Measurements from ENCODE around the gene CDC23. TPM values are rescaled to one million over a fixed set of nuclear protein-coding genes. Genes with fewer than 3 reads are reported as not detected.
"Not testable (repeated sequence)": the region's sequence is repeated elsewhere in the genome, so short reads cannot be mapped to it uniquely, and the experiment has no call there.

Gene CDC23
- total and polyA plus RNA-seq, 10 of the 15 experiments (the other 5 are each of a cell fraction or from before 2014, with no cell fraction given) = 37.1 to 66.1 (median 48.6) TPM

GRCh38 chr5:138193859-138194258, 19.3 kb downstream of the CDC23 start:
- H3K27me3 ChIP-seq (replicated peaks in 1 of 2; ENCODE audit: control insufficient read depth in 2 of 2, insufficient read depth in 2 of 2, low read length in 1 of 2); H3K9ac ChIP-seq (ENCODE audit: control insufficient read depth, insufficient read depth, low read length); H4K20me1 ChIP-seq (ENCODE audit: control insufficient read depth, insufficient read depth); H3K79me2 ChIP-seq (ENCODE audit: control insufficient read depth, insufficient read depth, low read length); H3K4me1 ChIP-seq (ENCODE audit: control insufficient read depth, insufficient read depth, low read length); H2AFZ ChIP-seq (ENCODE audit: control insufficient read depth, low read depth, low read length); DNase-seq (ENCODE audit: low read depth, low spot score); H3K4me2 ChIP-seq (ENCODE audit: control insufficient read depth, insufficient read depth); intact Hi-C loops (cut with micrococcal nuclease; ENCODE audit: unreplicated experiment); ATAC-seq; H3K4me3 ChIP-seq; CTCF ChIA-PET; H3K9me3 ChIP-seq (replicated peaks; ENCODE audit: control insufficient read depth, insufficient read depth, low read length); FAIRE-seq; BruUV-seq (replicated peaks); RAD21 ChIA-PET (ENCODE audit: unreplicated experiment); H3K27ac ChIP-seq (ENCODE audit: control insufficient read depth, insufficient read depth): not testable (repeated sequence)
- H3K36me3 ChIP-seq (ENCODE audit: control insufficient read depth in 2 of 2, insufficient read depth in 2 of 2, low read length in 1 of 2) = peaks cover 12 to 26% of the 10 kb centered on the region in 2 experiments
- WGBS (ENCODE audit: insufficient coverage, insufficient replicate concordance, low lambda C conversion rate, missing lambda C conversion rate) = 94% methylated on average over 8 of the region's 8 CpGs
- POLR2A ChIA-PET = interaction anchor here (0.7 kb wide), 1 partner anchor 46 kb away, joined by 3 read pairs; no protein-coding TSS in a partner anchor
- TF ChIP-seq SPI1 (IDR thresholded peaks at IDR 0.05; ENCODE audit: borderline replicate concordance, insufficient read depth, low read depth, low read length) = peak; percentile 36; the same call in 1 of the 2 replicates
- in situ Hi-C loops (cut with MboI) = loop anchor here (25.0 kb wide), 1 partner anchor 318 kb away; no protein-coding TSS in a partner anchor
- SMC1A ChIA-PET (ENCODE audit: uncharacterized antibody, unreplicated experiment) = interaction anchor here (1.2 to 2.7 kb wide), 2 partner anchors 8 to 16 kb away, joined by 3 to 11 read pairs; no protein-coding TSS in a partner anchor

GRCh38 chr5:138192826-138193225, 20.3 kb downstream of the CDC23 start:
- DNase-seq (ENCODE audit: low read depth, low spot score) = no peak
- Histone ChIP-seq H3K4me1 (ENCODE audit: control insufficient read depth, insufficient read depth, low read length) (no peaks in the 10 kb centered on the region), H4K20me1 (ENCODE audit: control insufficient read depth, insufficient read depth) (no peaks in the 10 kb centered on the region), H3K9ac (ENCODE audit: control insufficient read depth, insufficient read depth, low read length) (no peak overlapping the region), H3K27me3 (replicated peaks in 1 of 2; ENCODE audit: control insufficient read depth in 2 of 2, insufficient read depth in 2 of 2, low read length in 1 of 2) (no peaks in the 10 kb centered on the region), H3K79me2 (ENCODE audit: control insufficient read depth, insufficient read depth, low read length) (no peaks in the 10 kb centered on the region), H3K9me3 (replicated peaks; ENCODE audit: control insufficient read depth, insufficient read depth, low read length) (no peaks in the 10 kb centered on the region), H2AFZ (ENCODE audit: control insufficient read depth, low read depth, low read length) (no peak overlapping the region), H3K4me2 (ENCODE audit: control insufficient read depth, insufficient read depth) (no peak overlapping the region), H3K4me3 (no peak overlapping the region), H3K36me3 (ENCODE audit: control insufficient read depth in 2 of 2, insufficient read depth in 2 of 2, low read length in 1 of 2) (peaks cover 17 to 34% of the 10 kb centered on the region in 2 experiments), H3K27ac (ENCODE audit: control insufficient read depth, insufficient read depth) (no peak overlapping the region)
- BruUV-seq (replicated peaks) = no TSS peak
- in situ Hi-C loops (cut with MboI) (loop anchor here (25.0 kb wide), 1 partner anchor 319 kb away; no protein-coding TSS in a partner anchor), intact Hi-C loops (cut with micrococcal nuclease; ENCODE audit: unreplicated experiment) (no loop called here)
- WGBS (ENCODE audit: insufficient coverage, insufficient replicate concordance, low lambda C conversion rate, missing lambda C conversion rate) = 98% methylated on average over 3 of the region's 3 CpGs
- no peak for FAIRE-seq
- TF ChIP-seq NRF1 (conservative IDR thresholded peaks at IDR 0.05; ENCODE audit: low read depth, low read length) (no peak), RAD21 (IDR thresholded peaks at IDR 0.05; ENCODE audit: insufficient read depth, low read depth, low read length) (no peak), RFX5 (IDR thresholded peaks at IDR 0.05; ENCODE audit: low read depth, low read length) (no peak)
- ChIA-PET POLR2A (interaction anchor here (0.6 kb wide), 1 partner anchor 47 kb away, joined by 5 read pairs; no protein-coding TSS in a partner anchor), SMC1A (ENCODE audit: uncharacterized antibody, unreplicated experiment) (interaction anchor here (1.1 kb wide), 1 partner anchor 251 kb away, joined by 3 read pairs; no protein-coding TSS in a partner anchor), RAD21 (ENCODE audit: unreplicated experiment) (no interaction called here), CTCF (no interaction called here)
- no peak for ATAC-seq
